Urothelium cell line (cell line): Measurements from ENCODE around the gene TOMM6.

Experiments
- DNase-seq: peaks from one replicate; pipeline ENCODE4 v3.0.0; 2011; ENCODE audit warnings: low spot score, mixed read lengths
- FAIRE-seq: peaks from 2 replicates; lab custom pipeline; 2011; peaks lifted over from hg19 to GRCh38; lab: Jason Lieb, UNC

TOMM6 gene

GRCh38 chr6:41818271-41819054 lies 31.0 kb downstream of the TOMM6 start:
- FAIRE-seq: no peak
- DNase-seq: no peak

GRCh38 chr6:41821266-41821665 lies 33.8 kb downstream of the TOMM6 start:
- no peak for DNase-seq
- no peak for FAIRE-seq

- no peak for FAIRE-seq
- DNase-seq: no peak
These were observed 34.5 kb downstream of the TOMM6 start for GRCh38 chr6:41822021-41822420.

- no peak for FAIRE-seq
These were observed 35.7 kb downstream of the TOMM6 start for GRCh38 chr6:41823178-41823577.

GRCh38 chr6:41824571-41825569 lies 37.4 kb downstream of the TOMM6 start:
- FAIRE-seq: no peak
- no peak for DNase-seq

More at GRCh38 chr6:41823178-41823577, 35.7 kb downstream of the TOMM6 start:
- DNase-seq: no peak

- FAIRE-seq (no peak), DNase-seq (no peak)
These were observed 39.0 kb downstream of the TOMM6 start for GRCh38 chr6:41826343-41827022.

- DNase-seq (no peak), FAIRE-seq (no peak)
These were observed 44.8 kb downstream of the TOMM6 start for GRCh38 chr6:41832263-41832662.

- DNase-seq: no peak
- no peak for FAIRE-seq
These were observed 48.6 kb downstream of the TOMM6 start for GRCh38 chr6:41836022-41836659.

GRCh38 chr6:41836660-41837052 lies 49.2 kb downstream of the TOMM6 start:
- FAIRE-seq: no peak
- DNase-seq: no peak
